ENCODE data around the gene CTNNA3. TPM values are rescaled to one million over a fixed set of nuclear protein-coding genes. Genes with fewer than 3 reads are reported as not detected.

CTNNA3 gene
- polyA plus RNA-seq, 1 donor from 2014 or later: 0.14 TPM

- Histone ChIP-seq H3F3A (ENCODE audit: insufficient read depth, low read length, poor library complexity, severe bottlenecking) (no peaks in the 10 kb centered on the region), H2AFZ (ENCODE audit: low read depth, low read length) (no peak overlapping the region), H3K79me2 (replicated peaks; ENCODE audit: insufficient read depth, low read length) (no peaks in the 10 kb centered on the region), H3K4me3 (ENCODE audit: low read length) (no peak overlapping the region), H3K9me3 (ENCODE audit: low read length) (no peaks in the 10 kb centered on the region), H4K20me1 (ENCODE audit: insufficient read depth) (no peaks in the 10 kb centered on the region), H3K9ac (ENCODE audit: low read length) (no peak overlapping the region), H3K27me3 (ENCODE audit: insufficient read depth, low read depth, low read length) (no peaks in the 10 kb centered on the region), H3K4me2 (ENCODE audit: low read length) (no peak overlapping the region), H3K36me3 (ENCODE audit: insufficient read depth, low read length) (no peaks in the 10 kb centered on the region), H3K9me2 (ENCODE audit: insufficient read depth, low read length) (no peaks in the 10 kb centered on the region), H3K27ac (ENCODE audit: low read length) (no peak overlapping the region)
- TF ChIP-seq RAD21 (conservative IDR thresholded peaks at IDR 0.05) (no peak), SMC3 (conservative IDR thresholded peaks at IDR 0.05; ENCODE audit: poor library complexity) (no peak), REST (IDR thresholded peaks at IDR 0.05; ENCODE audit: borderline replicate concordance) (no peak), CTCF (IDR thresholded peaks at IDR 0.05; ENCODE audit: poor library complexity, severe bottlenecking) (no peak), EZH2 (IDR thresholded peaks at IDR 0.05; ENCODE audit: borderline replicate concordance, insufficient read depth, low read length, poor library complexity, severe bottlenecking) (no peak), TAF1 (IDR thresholded peaks at IDR 0.05; ENCODE audit: low read depth) (no peak), MXI1 (conservative IDR thresholded peaks at IDR 0.05; ENCODE audit: poor library complexity, severe bottlenecking) (no peak), EP300 (conservative IDR thresholded peaks at IDR 0.05; ENCODE audit: poor library complexity, severe bottlenecking) (no peak), POLR2AphosphoS5 (IDR thresholded peaks at IDR 0.05) (no peak)
Observed at GRCh38 chr10:66799474-66799873, 896.5 kb downstream of the CTNNA3 start.

- TF ChIP-seq EP300 (conservative IDR thresholded peaks at IDR 0.05; ENCODE audit: poor library complexity, severe bottlenecking): no peak
- TF ChIP-seq REST (IDR thresholded peaks at IDR 0.05; ENCODE audit: borderline replicate concordance): no peak
- TF ChIP-seq TAF1 (IDR thresholded peaks at IDR 0.05; ENCODE audit: low read depth): no peak
- TF ChIP-seq EZH2 (IDR thresholded peaks at IDR 0.05; ENCODE audit: borderline replicate concordance, insufficient read depth, low read length, poor library complexity, severe bottlenecking): no peak
- no peak for TF ChIP-seq MXI1 (conservative IDR thresholded peaks at IDR 0.05; ENCODE audit: poor library complexity, severe bottlenecking)
- no peak for TF ChIP-seq POLR2AphosphoS5 (IDR thresholded peaks at IDR 0.05)
- no peak for TF ChIP-seq SMC3 (conservative IDR thresholded peaks at IDR 0.05; ENCODE audit: poor library complexity)
- no peak for TF ChIP-seq RAD21 (conservative IDR thresholded peaks at IDR 0.05)
- no peak for TF ChIP-seq CTCF (IDR thresholded peaks at IDR 0.05; ENCODE audit: poor library complexity, severe bottlenecking)
- Histone ChIP-seq H3K27ac (ENCODE audit: low read length) (no peak overlapping the region), H3K27me3 (ENCODE audit: insufficient read depth, low read depth, low read length) (no peaks in the 10 kb centered on the region), H3F3A (ENCODE audit: insufficient read depth, low read length, poor library complexity, severe bottlenecking) (no peaks in the 10 kb centered on the region), H3K4me2 (ENCODE audit: low read length) (no peak overlapping the region), H3K9me3 (ENCODE audit: low read length) (no peaks in the 10 kb centered on the region), H3K79me2 (replicated peaks; ENCODE audit: insufficient read depth, low read length) (no peaks in the 10 kb centered on the region), H3K36me3 (ENCODE audit: insufficient read depth, low read length) (no peaks in the 10 kb centered on the region), H3K9ac (ENCODE audit: low read length) (no peak overlapping the region), H2AFZ (ENCODE audit: low read depth, low read length) (no peak overlapping the region), H4K20me1 (ENCODE audit: insufficient read depth) (no peaks in the 10 kb centered on the region), H3K4me3 (ENCODE audit: low read length) (no peak overlapping the region), H3K9me2 (ENCODE audit: insufficient read depth, low read length) (no peaks in the 10 kb centered on the region)
Observed at GRCh38 chr10:66795866-66796265, 900.1 kb downstream of the CTNNA3 start.
